Activated T-helper 1 cell treated with anti-CD3 and anti-CD28 coated beads, Interleukin-2, amount 50 U/mL, for 16 hours (primary cell): ENCODE measurements around the gene LRRIQ1.
"Not testable (repeated sequence)": the region's sequence is repeated elsewhere in the genome, so short reads cannot be mapped to it uniquely, and the experiment has no call there.

Source experiments
- DNase-seq, 2 donors: peaks; one replicate each; pipeline ENCODE4 v3.0.0-alpha.2; 2020; ENCODE audit warnings: low read depth in 1 of 2, low spot score in 1 of 2

Gene LRRIQ1, protein sequence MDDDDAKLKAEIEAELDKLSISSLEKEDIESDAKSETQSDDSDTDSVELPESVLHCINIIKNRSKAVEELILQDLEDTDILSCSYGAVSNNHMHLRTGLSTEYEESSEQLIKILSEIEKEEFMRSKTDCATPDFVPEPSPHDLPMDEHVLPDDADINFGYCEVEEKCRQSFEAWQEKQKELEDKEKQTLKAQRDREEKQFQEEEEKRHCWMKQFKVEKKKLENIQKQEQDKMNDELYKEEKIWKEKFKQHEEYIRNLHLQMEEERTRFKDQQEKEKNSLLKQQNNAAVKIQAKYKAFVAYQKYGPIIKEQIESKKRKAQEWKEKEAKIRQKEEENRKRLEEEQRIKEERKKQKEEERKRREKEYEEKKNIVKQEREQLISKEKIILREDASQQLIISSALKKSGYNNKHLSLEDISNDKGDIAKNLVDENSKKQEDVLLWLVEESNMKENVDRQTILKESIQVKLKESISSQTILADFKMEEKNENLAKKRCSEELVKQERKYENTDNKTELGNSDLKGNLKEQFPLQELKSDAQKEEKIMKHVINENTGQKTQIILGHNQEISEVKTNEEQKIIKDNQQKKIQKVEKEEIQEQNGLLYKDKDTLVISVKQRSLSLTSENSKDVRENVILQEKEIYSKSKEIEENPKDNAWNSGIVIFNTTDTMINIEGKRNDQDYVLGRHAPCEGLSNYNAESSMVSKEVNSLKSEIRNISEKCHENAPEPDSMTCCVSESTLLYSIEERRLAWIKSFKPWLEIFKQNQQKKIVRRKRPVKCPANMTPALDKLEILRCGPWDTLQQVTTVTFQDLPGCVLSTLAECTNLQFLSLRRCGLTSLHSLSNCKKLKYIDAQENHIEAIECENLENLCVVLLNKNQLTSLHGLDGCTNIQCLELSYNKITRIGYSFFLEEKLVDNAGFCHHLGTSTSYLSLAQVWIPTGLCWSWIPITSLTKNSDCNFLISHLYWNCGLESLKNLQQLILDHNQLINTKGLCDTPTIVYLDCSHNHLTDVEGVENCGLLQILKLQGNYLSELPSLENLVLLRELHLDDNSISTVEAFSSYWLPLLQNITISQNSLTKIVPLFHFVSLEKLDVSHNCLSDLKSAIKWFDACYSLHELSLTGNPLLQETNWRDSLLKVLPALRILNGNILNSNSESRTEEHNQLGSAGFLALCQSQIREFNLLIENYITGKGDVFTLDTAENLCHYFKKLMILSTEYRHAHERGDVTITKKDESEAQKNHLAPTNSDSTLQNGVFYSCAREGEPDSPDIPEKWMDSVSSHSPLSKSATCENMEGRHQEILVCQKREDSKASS (N-terminal part only)

DNA sequence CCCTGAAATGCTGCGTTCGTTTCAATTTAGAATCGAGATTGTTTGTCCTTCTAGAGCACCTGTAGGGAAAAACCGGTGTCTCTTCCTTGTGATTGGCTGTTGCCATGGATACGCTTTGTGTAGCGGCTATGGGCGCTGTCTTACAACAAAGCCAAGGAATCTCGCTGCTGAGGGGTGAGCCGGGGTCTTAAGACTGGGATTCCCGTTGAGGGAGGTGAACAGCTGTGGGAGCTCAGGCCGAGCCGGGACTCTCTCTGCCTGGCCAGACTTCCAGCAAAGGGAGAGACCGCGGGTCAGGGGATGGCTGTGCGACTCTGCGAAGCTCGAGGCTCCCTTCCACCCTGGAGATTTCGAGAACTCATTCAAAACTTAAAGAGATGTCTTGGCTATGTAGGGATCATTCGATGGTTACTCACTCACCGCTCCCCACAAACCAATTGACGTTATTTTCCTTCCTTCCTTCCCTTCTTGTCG, at the start of gene LRRIQ1, which contains the start of gene TSPAN19:
TSS of gene LRRIQ1 (plus strand) at position 118 of the 474 bp plus-strand sequence. CDS start 1,826 bp downstream, outside the sequence.
TSS of gene TSPAN19 (minus strand) at position 44 of the 474 bp plus-strand sequence. CDS start 6,331 bp downstream, outside the sequence.
- DNase-seq, result no peak

DNA sequence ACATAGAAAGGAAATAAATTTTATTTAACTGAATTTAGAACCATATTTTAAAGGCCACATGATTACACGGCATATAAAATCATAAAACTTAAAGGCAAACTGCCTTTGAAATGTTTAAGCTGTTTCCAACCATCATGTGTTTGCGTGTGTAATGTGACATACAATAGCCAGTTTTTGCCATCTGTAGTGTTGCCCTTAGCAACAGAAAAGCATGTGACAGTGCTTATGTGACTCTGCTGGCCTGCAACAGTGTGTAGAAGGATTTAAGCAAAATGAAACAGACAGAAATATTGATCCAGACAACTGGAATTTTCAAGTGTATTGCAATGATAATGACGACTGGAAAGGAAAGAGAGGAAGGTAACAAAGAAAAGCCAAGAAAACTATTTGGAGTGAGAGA, 49.6 kb upstream of the LRRIQ1 start:
- DNase-seq, result no peak

DNA sequence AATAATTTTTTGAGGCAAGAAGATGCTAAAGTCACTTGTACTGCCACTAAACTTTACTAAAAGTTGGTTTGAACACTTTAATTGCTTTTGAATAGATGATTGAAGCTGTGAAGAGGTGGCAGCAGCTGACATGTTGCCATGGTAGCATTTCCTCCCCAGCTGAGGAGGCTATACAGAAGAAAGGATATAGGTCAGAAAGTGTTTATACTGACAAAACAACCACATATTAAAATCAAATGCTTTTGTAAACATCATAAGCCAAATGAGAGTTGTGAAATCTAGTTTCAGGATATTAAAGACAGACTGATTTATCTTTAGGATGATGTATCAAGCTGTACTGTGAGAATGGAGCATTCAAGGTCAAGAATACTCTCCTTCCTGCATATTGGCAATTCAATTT, 41.7 kb upstream of the LRRIQ1 start:
- no peak for DNase-seq

DNA sequence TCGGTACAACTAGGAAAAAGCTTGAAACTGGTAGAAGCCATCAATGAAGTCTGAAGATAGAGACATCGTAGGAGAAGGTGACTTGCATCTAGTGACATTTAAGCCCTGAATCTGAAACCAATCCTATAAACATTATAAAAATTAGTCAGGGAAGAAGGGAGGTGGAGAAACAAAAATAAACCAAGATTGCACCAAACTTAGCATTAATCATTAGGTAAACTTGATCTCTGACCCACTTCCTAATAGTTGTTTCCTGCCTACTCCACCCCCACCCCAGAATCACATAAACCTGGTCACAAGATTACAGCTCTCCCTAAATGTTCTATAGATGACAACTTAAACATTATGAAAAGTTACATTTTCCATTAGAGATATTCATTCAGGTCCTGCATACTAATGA, 40.5 kb upstream of the LRRIQ1 start:
- DNase-seq, result no peak

DNA sequence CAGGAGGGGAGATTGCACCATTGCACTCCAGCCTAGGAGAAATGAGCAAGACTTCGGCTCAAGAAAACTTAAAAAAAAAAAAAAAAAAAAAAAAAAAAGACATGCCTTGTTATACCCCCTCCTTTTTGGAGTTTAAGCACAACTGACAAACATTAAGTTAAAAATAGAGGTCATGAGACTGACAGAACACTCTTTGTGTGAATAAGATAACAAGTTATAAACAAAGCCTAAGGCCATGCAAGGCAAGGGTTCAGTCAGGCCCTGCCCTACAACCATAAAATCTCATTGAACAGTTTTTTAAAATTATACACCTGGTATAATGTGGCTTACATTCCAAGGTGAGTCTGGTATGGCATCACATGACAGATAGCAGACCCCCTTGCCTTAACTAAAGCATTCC, 39.4 kb upstream of the LRRIQ1 start:
- DNase-seq, result no peak

- DNase-seq, result no peak
These were observed 37.8 kb upstream of the LRRIQ1 start for GRCh38 chr12:84998341-84998740.

- no peak for DNase-seq
These were observed 35.4 kb upstream of the LRRIQ1 start for GRCh38 chr12:85000729-85001128.

DNA sequence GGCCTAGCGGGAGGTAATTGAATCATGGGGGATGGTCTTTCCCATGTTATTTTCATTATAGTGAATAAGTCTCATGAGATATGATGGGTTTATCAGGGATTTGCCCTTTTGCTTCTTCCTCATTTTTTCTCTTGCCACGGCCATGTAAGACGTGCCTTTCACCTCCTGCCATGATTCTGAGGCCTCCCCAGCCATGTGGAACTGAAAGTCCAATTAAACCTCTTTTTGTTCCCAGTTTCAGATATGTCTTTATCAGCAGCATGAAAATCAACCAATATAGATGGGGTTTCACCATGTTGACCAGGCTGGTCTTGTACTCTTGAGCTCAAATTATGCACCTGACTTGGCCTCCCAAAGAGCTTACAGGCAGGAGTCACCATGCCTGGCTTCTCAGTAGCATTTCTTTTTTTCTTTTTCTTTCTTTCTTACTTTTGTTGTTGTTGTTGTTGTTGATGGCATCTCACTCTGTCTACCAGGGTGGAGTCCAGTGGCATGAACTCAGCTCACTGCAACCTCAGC, 33.3 kb upstream of the LRRIQ1 start:
- DNase-seq, result no peak

GRCh38 chr12:85004204-85004603, 31.9 kb upstream of the LRRIQ1 start:
- no peak for DNase-seq

DNA sequence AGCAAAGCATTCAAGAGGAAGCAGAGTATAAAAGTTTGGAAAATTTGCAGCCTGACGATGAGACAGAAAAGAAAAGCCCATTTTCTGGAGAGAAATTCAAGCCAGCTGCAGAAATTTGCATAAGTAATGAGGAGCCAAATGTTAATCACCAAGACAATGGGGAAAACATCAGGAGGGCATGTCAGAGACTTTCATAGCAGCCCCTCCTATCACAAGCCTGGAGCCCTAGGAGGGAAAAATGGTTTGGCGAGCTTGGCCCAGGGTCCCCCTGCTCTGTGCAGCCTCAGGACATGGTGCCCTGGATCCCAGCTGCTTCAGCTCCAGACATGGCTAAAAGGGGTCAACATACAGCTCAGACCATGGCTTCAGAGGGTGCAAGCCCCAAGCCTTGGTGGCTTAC, 31.1 kb upstream of the LRRIQ1 start:
- not testable (repeated sequence) for DNase-seq

- no peak for DNase-seq
These were observed 30.5 kb upstream of the LRRIQ1 start for GRCh38 chr12:85005615-85006014.

GRCh38 chr12:85006206-85006605, 29.9 kb upstream of the LRRIQ1 start:
- no peak for DNase-seq

- DNase-seq, result no peak
These were observed 28.3 kb upstream of the LRRIQ1 start for GRCh38 chr12:85007836-85008235.

- no peak for DNase-seq
These were observed 19.7 kb upstream of the LRRIQ1 start for GRCh38 chr12:85016413-85016812.

DNA sequence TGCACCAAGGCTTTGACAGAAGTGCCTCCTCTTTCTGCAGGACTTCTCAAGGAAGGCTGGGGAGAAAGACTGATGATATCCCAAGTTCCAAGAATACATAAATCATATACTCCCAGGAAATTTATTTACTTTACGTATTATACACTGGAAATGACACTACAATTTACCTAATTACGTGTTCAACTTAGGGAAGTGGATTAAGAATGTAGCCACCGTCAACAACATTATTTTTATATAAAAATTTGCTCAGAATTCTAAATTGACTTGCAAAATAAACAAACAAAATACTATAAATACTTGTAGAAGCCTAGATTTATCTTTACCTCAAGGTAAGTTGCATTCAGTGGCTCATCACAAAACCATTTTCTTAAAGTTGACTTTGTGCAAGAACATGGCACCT, 19.0 kb upstream of the LRRIQ1 start:
- DNase-seq, result no peak

DNA sequence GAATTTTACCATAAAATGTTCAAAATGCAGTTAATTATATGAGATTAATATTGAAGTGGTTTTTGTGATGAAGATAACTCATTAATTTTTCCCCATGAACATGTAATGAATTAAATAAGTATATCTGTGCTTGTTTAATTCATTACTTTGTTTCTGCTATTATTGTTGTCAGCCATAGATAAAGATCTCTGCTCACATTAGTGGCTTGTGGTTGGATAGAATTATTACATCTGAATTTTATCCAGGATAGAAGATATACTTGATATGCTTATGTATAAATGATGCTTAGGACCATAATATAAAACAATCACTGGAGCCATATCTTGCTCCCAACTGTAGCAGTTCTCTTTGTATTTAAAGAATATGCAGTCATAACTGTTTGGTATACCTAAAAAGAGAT, 18.5 kb upstream of the LRRIQ1 start:
- DNase-seq, result no peak

DNA sequence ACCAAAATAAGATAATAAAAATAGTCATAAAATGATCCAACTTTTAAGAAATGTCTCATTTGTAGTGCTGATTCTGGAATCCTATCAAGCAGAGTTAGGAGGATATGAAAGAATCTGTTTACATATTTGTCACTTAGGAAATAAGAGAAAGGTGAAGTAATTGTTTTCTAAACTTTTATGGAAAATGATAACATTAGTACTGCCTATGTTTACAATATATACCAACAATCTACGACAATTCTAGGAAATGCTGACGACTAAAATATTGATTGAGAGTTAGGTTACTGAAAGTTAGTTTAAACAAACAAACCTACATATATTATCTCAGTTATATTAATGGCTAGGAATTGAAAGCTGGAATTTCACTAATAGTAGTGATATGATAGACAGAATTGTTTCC, 18.1 kb upstream of the LRRIQ1 start:
- no peak for DNase-seq

DNA sequence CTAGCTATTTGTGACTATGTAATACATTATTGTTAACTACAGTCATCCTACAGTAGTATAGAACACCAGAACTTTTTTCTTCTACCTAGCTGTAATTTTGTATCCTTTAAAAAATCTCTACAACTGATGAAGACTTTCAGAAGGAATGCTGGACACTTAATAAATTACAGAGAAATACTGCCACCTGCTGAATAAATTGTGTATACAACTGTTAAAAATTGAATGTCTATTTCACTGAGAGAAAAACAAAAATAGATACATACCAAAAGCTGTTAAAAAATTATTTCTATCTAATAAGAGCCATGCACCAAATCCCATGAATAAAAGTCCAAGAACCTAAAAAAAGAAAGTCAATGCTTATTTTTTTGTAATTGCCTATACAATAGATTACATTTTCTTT, 6.7 kb upstream of the LRRIQ1 start:
- no peak for DNase-seq

GRCh38 chr12:85036733-85037132, 582 bp downstream of the LRRIQ1 start:
- DNase-seq, result no peak

GRCh38 chr12:85041395-85041794, 5.2 kb downstream of the LRRIQ1 start:
- no peak for DNase-seq

- no peak for DNase-seq
These were observed 7.7 kb downstream of the LRRIQ1 start for GRCh38 chr12:85043829-85044228.
